Endodermal cell (in vitro differentiated cells): ENCODE measurements around the gene AHI1. TPM values are rescaled to one million over a fixed set of nuclear protein-coding genes. Genes with fewer than 3 reads are reported as not detected.

Source experiments
- DNase-seq: peaks from one replicate; pipeline ENCODE4 v3.0.0-alpha.2; 2017
- H3K27ac ChIP-seq: 2 replicates; pipeline ENCODE4 v1.5.1; 2013; ENCODE audit warnings: mild to moderate bottlenecking, low read depth, low read length, moderate library complexity
- H3K27me3 ChIP-seq: 2 replicates; pipeline ENCODE4 v1.6.1; 2013; ENCODE audit warnings: mild to moderate bottlenecking, low read length, moderate library complexity; ENCODE audit not compliant: insufficient read depth, control insufficient read depth, poor library complexity, severe bottlenecking
- H3K36me3 ChIP-seq: 2 replicates; pipeline ENCODE4 v1.7.0; 2013; ENCODE audit warnings: mild to moderate bottlenecking, low read length, moderate library complexity; ENCODE audit not compliant: control insufficient read depth, insufficient read depth
- H3K4me1 ChIP-seq: one replicate; pipeline ENCODE4 v1.7.0; 2013; ENCODE audit warnings: low read length; ENCODE audit not compliant: control insufficient read depth, insufficient read depth
- H3K4me3 ChIP-seq: 2 replicates; pipeline ENCODE4 v1.5.1; 2013; ENCODE audit warnings: mild to moderate bottlenecking, low read length, moderate library complexity
- H3K9ac ChIP-seq: 2 replicates; pipeline ENCODE4 v1.6.1; 2013; ENCODE audit warnings: mild to moderate bottlenecking, low read length, moderate library complexity; ENCODE audit not compliant: poor library complexity, severe bottlenecking; ENCODE audit errors: extremely low read depth
- H3K9me3 ChIP-seq: 2 replicates; pipeline ENCODE4 v1.6.1; 2013; ENCODE audit warnings: mild to moderate bottlenecking, low read length, moderate library complexity; ENCODE audit not compliant: control insufficient read depth
- H3K27ac Mint-ChIP-seq: 2 replicates; pipeline ENCODE4 v1.8.0; 2020; ENCODE audit warnings: mixed read lengths
- H3K27me3 Mint-ChIP-seq: 2 replicates; pipeline ENCODE4 v1.8.0; 2021; ENCODE audit warnings: mild to moderate bottlenecking, mixed read lengths; ENCODE audit not compliant: insufficient read depth
- H3K36me3 Mint-ChIP-seq: 2 replicates; pipeline ENCODE4 v1.8.0; 2020; ENCODE audit warnings: low read depth, mixed read lengths
- H3K4me1 Mint-ChIP-seq: 2 replicates; pipeline ENCODE4 v1.8.0; 2020; ENCODE audit warnings: mixed read lengths
- H3K4me3 Mint-ChIP-seq: 2 replicates; pipeline ENCODE4 v1.8.0; 2020; ENCODE audit warnings: mild to moderate bottlenecking, moderate library complexity, mixed read lengths
- H3K9me3 Mint-ChIP-seq: 2 replicates; pipeline ENCODE4 v1.8.0; 2020; ENCODE audit warnings: mild to moderate bottlenecking, mixed read lengths
- CTCF ChIP-seq: fragments of 200-600 bp; sonication (generic); conservative IDR thresholded peaks from 2 replicates; pipeline ENCODE4 v1.5.0; 2021; ENCODE audit warnings: antibody characterized with exemption, mild to moderate bottlenecking
- WGBS, 2 experiments: methylation state at CpG; one replicate each; pipeline versions ENCODE4 v1.1.5 to v1.1.7; 2013; ENCODE audit warnings: missing lambda C conversion rate in 2 of 2, mixed read lengths in 1 of 2; ENCODE audit not compliant: insufficient coverage in 1 of 2, insufficient read length in 1 of 2; 5-methylcytosine and 5-hydroxymethylcytosine counted together
- total RNA-seq, 2 donors: library from RNA; stranded (reverse); fragmentation: NEBNext Ultra II Directional in 1 of 2; extraction: Animal tissue kit (Norgen Biotek cat#: 25700) in 1 of 2; gene quantifications; 2 replicates in 1 of 2; 3 replicates in 1 of 2; pipeline ENCODE4 v1.2.1, GENCODE V29; 2021

The AHI1 gene
- total RNA-seq, 2 donors from 2014 or later = 24.9 to 34.9 TPM

- Mint-ChIP-seq H3K9me3 (no peaks in the 10 kb centered on the region), H3K27ac (no peak overlapping the region), H3K4me1 (peaks cover 2% of the 10 kb centered on the region), H3K36me3 (no peaks in the 10 kb centered on the region), H3K27me3 (no peaks in the 10 kb centered on the region), H3K4me3 (no peak overlapping the region)
- no peaks in the 10 kb centered on the region for H3K9me3 ChIP-seq
- no peak overlapping the region for H3K4me3 ChIP-seq
- no peak for TF ChIP-seq CTCF
- no peak for DNase-seq
- H3K4me1 ChIP-seq = no peaks in the 10 kb centered on the region
- WGBS, 2 experiments = 100% methylated on average over 1 of the region's 1 CpG
- H3K27me3 ChIP-seq = no peaks in the 10 kb centered on the region
- H3K9ac ChIP-seq = no peak overlapping the region
- no peak overlapping the region for H3K27ac ChIP-seq
- no peaks in the 10 kb centered on the region for H3K36me3 ChIP-seq
Observed at GRCh38 chr6:135426833-135427232, 70.7 kb downstream of the AHI1 start.

GRCh38 chr6:135424385-135424784 is 73.2 kb downstream of the AHI1 start:
- 78 to 100% methylated on average over 1 of the region's 1 CpG for WGBS, 2 experiments
- no peak overlapping the region for H3K4me3 ChIP-seq
- H3K9me3 Mint-ChIP-seq = no peaks in the 10 kb centered on the region
- H3K36me3 Mint-ChIP-seq = peaks cover 3% of the 10 kb centered on the region
- H3K9me3 ChIP-seq = no peaks in the 10 kb centered on the region
- DNase-seq = no peak
- H3K4me1 ChIP-seq = no peaks in the 10 kb centered on the region
- H3K27me3 ChIP-seq = no peaks in the 10 kb centered on the region
- H3K27ac Mint-ChIP-seq = no peak overlapping the region
- no peak overlapping the region for H3K27ac ChIP-seq
- no peak overlapping the region for H3K4me3 Mint-ChIP-seq
- H3K36me3 ChIP-seq = no peaks in the 10 kb centered on the region
- TF ChIP-seq CTCF = no peak
- peaks cover 2% of the 10 kb centered on the region for H3K4me1 Mint-ChIP-seq
- H3K9ac ChIP-seq = no peak overlapping the region
- H3K27me3 Mint-ChIP-seq = no peaks in the 10 kb centered on the region

- Mint-ChIP-seq H3K36me3 (peaks cover 3% of the 10 kb centered on the region), H3K27ac (no peak overlapping the region), H3K27me3 (no peaks in the 10 kb centered on the region), H3K4me1 (peaks cover 2% of the 10 kb centered on the region), H3K9me3 (no peaks in the 10 kb centered on the region), H3K4me3 (no peak overlapping the region)
- Histone ChIP-seq H3K27ac (no peak overlapping the region), H3K27me3 (no peaks in the 10 kb centered on the region), H3K9ac (no peak overlapping the region), H3K4me1 (no peaks in the 10 kb centered on the region), H3K36me3 (no peaks in the 10 kb centered on the region), H3K4me3 (no peak overlapping the region), H3K9me3 (no peaks in the 10 kb centered on the region)
- peak; percentile 87 for TF ChIP-seq CTCF
- WGBS, 2 experiments = 0 to 13% methylated on average over 1 of the region's 2 CpGs
- DNase-seq = no peak
Observed at GRCh38 chr6:135423649-135424128, 73.9 kb downstream of the AHI1 start.
